PC-3 (cell line): ENCODE measurements around the gene RBMS3.

Source experiments
- CTCF ChIP-seq: fragments of 300-600 bp; sonication (generic); conservative IDR thresholded peaks from 2 replicates; pipeline ENCODE4 v1.5.1; 2017; ENCODE audit warnings: antibody characterized with exemption, low read depth, mild to moderate bottlenecking, low read length
- EZH2 ChIP-seq: fragments of 300-600 bp; sonication (generic); IDR thresholded peaks from one replicate; pipeline ENCODE4 v1.6.1; 2017; ENCODE audit warnings: antibody characterized with exemption, mild to moderate bottlenecking, low read length; ENCODE audit not compliant: unreplicated experiment
- EZH2phosphoT487 ChIP-seq: fragments of 300-600 bp; sonication (generic); IDR thresholded peaks from 2 replicates; pipeline ENCODE4 v1.6.1; 2018; ENCODE audit warnings: mild to moderate bottlenecking, antibody characterized with exemption, low read length, borderline replicate concordance

- no peak for TF ChIP-seq CTCF
- no peak for TF ChIP-seq EZH2
- TF ChIP-seq EZH2phosphoT487 = no peak
These were observed 347.9 kb downstream of the RBMS3 start for GRCh38 chr3:29628795-29629194.
